NCI-H2107 treated with DMSO at 0.1 percent for 48 hours (cell line): ENCODE measurements around the gene MACROD2.

ENCODE experiments used
- DNase-seq: peaks from one replicate; lab custom pipeline; 2025; ENCODE audit not compliant: unreplicated experiment; lab: John Stamatoyannopoulos, UW

MACROD2 gene

DNA sequence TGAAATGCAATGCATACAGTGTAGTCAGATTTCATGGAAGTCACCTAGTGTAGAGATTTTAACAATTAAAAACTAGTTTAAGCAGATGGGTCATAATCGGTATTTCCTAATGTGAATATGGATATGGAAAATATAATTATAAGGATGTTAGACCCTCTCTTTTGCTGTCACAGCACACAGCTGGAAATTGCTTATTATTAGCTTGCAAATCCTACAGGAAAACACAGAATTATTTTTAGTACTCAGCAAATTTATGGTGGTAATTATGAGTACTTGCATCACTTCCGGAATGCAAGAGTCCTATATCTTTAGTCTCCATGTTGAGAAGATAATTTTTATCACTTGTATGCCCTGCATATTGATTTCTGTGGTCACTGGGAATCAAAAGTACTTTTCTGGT lies 1584.4 kb downstream of the MACROD2 start:
- DNase-seq: no peak

GRCh38 chr20:15582146-15582760 lies 1586.9 kb downstream of the MACROD2 start:
- DNase-seq: no peak

DNA sequence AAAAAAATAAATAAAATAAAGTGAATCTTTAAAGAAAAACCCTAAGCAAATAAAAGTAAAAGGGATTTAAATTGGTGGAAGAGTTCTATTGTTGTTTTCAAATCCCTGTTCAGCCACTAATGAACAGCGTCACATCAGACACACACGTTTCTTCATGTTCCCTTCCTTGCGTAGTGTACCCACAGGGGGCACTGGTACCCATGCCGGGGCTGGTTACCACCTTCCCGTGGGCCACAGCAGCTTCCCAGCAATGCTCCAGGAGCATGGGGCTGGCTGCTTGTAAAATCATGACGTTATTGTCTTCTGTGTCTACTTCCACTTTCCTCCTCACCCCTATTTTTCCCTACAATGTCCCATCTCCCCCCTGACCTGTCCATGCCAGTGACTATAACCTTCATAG lies 1589.2 kb downstream of the MACROD2 start:
- DNase-seq: no peak

GRCh38 chr20:15593081-15593480 lies 1597.8 kb downstream of the MACROD2 start:
- DNase-seq: no peak

- DNase-seq: no peak
These were observed 1598.9 kb downstream of the MACROD2 start for GRCh38 chr20:15594158-15594695.

GRCh38 chr20:15596220-15596890 lies 1601.0 kb downstream of the MACROD2 start:
- no peak for DNase-seq

- DNase-seq: no peak
These were observed 1602.0 kb downstream of the MACROD2 start for GRCh38 chr20:15597306-15597705.

DNA sequence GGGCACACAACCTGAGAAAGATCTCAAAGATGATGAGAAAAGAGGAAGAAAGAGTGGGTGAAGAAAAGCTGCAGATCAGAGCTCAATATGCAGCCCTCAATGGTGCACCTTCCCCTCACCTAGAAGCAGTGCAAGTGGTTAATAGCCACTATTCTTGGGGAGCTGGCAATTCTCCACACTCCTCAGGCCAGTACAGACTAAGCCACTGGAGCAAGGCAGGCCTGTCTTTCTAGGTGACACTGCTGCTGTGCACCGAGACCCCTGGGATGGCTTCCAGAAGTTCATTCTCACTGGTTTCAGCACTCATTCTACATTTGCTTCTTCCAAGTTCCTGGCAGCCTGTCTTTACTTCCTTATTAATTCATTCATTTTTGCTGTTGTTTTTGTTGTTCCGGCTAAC lies 1604.6 kb downstream of the MACROD2 start:
- DNase-seq: no peak

DNA sequence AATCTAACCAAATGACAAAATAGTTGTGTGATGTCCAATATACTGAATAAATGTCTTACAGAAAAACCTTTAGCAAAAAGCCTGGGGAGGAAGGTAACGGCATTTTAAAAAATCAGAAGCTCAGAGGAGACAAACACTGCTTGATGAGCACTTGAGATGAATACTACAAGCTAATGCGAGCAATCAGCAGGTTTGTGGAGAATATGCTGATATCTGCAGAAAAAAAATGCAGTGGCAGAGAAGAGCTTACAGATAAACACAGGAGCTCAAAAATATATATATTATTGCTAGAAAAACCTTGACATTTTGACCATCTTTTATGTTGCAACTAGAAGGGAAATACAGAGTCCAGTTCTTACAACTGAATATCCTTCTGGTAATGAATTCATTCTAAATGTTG lies 1605.2 kb downstream of the MACROD2 start:
- no peak for DNase-seq

- DNase-seq: no peak
These were observed 1608.2 kb downstream of the MACROD2 start for GRCh38 chr20:15603506-15603905.

GRCh38 chr20:15603978-15604805 lies 1608.9 kb downstream of the MACROD2 start:
- no peak for DNase-seq

DNA sequence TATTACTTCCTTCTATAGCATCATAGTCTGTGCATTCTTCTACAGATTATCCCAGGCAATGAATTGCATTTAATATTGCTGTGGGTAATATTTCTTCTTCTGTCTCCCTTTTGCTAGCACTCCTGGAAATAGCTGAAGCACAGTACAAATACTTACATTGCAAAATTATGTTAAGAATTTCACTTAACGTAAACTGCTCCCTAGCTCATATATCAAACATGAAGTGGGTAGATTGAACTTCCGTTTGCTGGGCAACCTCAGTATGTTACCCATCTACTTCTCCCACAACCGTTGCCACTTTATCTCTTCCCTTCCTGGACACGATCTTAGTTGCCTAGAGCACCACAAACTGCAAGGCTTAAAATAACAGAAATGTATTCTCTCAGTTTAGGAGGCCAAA lies 1614.6 kb downstream of the MACROD2 start:
- DNase-seq: no peak

GRCh38 chr20:15610787-15611186 lies 1615.5 kb downstream of the MACROD2 start:
- no peak for DNase-seq

- DNase-seq: no peak
These were observed 1616.2 kb downstream of the MACROD2 start for GRCh38 chr20:15611541-15611940.

DNA sequence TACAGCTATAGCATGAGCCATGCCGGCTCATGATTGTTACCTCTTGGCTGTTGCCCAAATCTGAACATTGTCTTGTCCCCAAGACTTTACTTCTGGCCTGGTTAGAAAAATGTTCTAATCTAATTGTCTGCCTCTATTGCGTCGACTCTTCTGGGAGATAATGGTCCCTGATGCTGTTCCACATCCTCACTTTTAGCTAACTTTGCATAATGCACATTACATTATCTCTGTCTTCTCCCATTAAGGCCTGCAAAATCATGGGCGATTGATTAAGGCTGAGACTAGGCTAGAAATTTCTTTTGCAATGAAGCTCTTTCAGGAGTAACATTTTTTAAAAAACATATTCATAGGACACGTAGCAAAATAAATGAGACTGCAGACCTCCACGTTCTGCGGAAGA lies 1616.9 kb downstream of the MACROD2 start:
- no peak for DNase-seq

GRCh38 chr20:15612769-15613168 lies 1617.5 kb downstream of the MACROD2 start:
- no peak for DNase-seq

GRCh38 chr20:15613530-15613929 lies 1618.2 kb downstream of the MACROD2 start:
- no peak for DNase-seq

GRCh38 chr20:15616626-15617025 lies 1621.3 kb downstream of the MACROD2 start:
- DNase-seq: no peak

DNA sequence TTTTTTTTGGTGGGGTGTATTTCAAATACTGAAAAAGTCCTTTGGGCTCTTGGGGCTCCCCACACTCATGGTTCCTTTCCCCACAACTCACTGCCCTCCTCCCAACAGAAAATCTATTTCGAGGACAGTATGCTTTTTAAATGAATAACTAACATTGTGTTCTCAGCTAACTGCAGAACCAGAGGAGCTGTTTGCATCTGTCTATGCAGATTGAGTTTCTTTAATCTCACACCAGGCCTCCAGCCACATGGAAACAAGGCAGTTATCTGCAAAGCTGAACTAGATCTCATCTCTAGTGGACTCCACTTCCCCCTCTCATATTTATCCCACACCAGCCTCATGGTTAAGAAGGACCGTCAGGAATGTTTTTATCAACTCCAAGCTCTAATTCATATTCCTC lies 1622.8 kb downstream of the MACROD2 start:
- DNase-seq: no peak

- DNase-seq: no peak
These were observed 1623.6 kb downstream of the MACROD2 start for GRCh38 chr20:15618912-15619311.

- no peak for DNase-seq
These were observed 1624.0 kb downstream of the MACROD2 start for GRCh38 chr20:15619341-15619740.

DNA sequence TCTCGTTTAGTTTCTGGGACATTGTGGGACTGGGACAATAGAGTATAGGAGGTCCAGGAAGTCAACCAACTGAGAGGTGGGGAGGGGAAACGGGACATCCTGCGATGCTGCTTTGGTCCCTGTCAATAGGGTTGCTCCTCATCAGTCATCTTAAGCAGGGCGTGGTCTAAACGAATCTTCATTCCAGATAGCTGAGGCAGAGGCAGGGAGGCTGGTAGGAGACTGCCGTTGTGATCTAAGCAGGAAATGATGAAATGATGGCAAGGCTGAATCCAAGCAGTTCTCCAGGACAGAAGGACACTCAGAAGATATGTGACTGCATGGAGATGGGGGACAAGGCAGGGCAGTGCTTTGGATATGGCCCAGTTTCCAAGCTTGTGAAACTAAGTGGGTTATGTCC lies 1624.5 kb downstream of the MACROD2 start:
- no peak for DNase-seq
